Measurements from ENCODE around the gene FCHSD2.
"Not testable (repeated sequence)": the region's sequence is repeated elsewhere in the genome, so short reads cannot be mapped to it uniquely, and the experiment has no call there.

The FCHSD2 gene

DNA sequence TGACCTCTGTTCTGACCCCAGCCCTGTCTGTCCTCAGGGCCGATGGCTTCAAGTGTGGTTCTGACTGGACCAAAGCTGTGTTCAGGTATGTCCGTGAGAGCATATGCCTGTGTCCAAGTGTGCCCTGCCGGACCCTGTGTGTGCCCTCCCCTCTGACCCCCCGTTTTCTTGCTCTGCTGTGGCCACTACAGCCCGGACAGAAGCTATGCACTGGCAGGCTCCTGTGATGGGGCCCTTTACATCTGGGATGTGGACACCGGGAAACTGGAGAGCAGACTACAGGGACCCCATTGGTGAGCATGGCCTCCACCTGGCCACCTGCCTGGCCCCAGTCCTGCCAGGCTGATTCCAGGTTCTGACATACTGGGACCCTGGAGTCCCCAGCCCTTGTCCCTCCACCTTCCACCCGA is 313.4 kb downstream of the FCHSD2 start:
- no peak for DNase-seq (ENCODE audit: low spot score)
- Histone ChIP-seq H3K27ac (peak overlapping the region; percentile 12 to 35), H3K4me3 (no peak overlapping the region)
- TF ChIP-seq, protein P1, sequence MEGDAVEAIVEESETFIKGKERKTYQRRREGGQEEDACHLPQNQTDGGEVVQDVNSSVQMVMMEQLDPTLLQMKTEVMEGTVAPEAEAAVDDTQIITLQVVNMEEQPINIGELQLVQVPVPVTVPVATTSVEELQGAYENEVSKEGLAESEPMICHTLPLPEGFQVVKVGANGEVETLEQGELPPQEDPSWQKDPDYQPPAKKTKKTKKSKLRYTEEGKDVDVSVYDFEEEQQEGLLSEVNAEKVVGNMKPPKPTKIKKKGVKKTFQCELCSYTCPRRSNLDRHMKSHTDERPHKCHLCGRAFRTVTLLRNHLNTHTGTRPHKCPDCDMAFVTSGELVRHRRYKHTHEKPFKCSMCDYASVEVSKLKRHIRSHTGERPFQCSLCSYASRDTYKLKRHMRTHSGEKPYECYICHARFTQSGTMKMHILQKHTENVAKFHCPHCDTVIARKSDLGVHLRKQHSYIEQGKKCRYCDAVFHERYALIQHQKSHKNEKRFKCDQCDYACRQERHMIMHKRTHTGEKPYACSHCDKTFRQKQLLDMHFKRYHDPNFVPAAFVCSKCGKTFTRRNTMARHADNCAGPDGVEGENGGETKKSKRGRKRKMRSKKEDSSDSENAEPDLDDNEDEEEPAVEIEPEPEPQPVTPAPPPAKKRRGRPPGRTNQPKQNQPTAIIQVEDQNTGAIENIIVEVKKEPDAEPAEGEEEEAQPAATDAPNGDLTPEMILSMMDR (IDR thresholded peaks at IDR 0.05): no peak

DNA sequence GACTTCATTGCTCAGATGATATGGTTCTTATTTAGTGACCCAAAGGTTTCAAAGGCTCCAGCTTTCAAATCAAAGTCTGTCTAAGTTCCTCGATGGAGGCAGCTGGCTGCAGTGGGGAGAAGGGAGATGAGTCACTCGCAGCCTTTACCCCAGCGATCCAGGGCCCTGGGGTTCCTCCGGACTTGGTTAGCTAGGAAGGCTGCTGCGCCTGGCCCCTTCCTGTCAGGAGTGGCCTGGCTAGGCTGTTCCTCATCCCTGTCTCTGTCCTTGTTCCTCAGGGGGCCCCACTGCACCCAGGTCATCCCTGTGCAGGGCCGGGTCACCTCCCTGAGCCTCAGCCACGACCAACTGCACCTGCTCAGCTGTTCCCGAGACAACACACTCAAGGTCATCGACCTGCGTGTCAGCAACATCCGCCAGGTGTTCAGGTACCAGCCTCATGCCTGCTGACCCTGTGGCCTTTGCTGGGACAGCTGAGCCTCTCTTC is 314.0 kb downstream of the FCHSD2 start:
- DNase-seq (ENCODE audit: low spot score): no peak
- TF ChIP-seq, protein P1 (IDR thresholded peaks at IDR 0.05): no peak
- Histone ChIP-seq H3K27ac (peak overlapping the region; percentile 12 to 35), H3K4me3 (no peak overlapping the region)

DNA sequence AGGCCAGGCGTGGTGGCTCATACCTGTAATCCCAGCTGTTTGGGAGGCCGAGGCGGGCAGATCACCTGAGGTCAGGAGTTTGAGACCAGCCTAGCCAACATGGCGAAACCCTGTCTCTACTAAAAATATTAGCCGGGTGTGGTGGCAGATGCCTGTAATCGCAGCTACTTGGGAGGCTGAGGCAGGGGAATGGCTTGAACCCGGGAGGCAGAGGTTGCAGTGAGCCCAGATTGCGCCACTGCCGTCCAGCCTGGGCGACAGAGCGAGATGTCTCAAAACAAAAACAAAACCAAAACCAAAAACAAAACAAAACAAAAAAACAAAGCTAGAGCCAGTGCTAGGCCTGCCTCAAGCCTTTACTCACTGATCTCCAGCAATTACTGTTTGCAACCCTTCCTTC is 314.5 kb downstream of the FCHSD2 start:
- H3K27ac ChIP-seq: peak overlapping the region; percentile 12 to 35
- not testable (repeated sequence) for H3K4me3 ChIP-seq; DNase-seq (ENCODE audit: low spot score)

DNA sequence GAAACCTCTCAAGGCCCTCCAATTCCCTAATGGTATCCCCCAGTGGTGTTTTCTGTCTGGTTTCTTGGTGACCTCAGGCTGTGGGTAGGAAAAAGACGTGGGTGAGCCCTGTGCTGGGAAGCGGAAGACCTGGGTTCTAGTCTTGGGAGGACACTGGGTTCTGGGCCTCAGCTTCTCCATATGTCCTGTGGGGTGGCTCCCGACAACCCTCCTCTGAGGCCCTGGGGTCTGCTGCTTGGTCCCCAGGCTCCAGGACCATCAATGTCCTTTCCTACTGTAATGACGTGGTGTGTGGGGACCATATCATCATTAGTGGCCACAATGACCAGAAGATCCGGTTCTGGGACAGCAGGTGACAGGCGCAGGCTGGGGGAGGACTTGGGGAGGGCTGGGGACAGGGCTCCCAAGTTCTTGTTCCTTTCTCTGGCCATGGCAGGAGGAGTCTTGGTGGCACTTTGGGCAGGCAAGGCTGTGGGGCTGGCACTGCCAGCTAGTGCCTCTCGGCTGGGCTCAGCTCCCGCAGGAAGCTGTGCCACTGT is 315.1 kb downstream of the FCHSD2 start:
- H3K27ac ChIP-seq: peak overlapping the region in 1 of 2 donors; percentile 40
- DNase-seq (ENCODE audit: low spot score): no peak
- TF ChIP-seq, protein P1 (IDR thresholded peaks at IDR 0.05): no peak
- no peak overlapping the region for H3K4me3 ChIP-seq

DNA sequence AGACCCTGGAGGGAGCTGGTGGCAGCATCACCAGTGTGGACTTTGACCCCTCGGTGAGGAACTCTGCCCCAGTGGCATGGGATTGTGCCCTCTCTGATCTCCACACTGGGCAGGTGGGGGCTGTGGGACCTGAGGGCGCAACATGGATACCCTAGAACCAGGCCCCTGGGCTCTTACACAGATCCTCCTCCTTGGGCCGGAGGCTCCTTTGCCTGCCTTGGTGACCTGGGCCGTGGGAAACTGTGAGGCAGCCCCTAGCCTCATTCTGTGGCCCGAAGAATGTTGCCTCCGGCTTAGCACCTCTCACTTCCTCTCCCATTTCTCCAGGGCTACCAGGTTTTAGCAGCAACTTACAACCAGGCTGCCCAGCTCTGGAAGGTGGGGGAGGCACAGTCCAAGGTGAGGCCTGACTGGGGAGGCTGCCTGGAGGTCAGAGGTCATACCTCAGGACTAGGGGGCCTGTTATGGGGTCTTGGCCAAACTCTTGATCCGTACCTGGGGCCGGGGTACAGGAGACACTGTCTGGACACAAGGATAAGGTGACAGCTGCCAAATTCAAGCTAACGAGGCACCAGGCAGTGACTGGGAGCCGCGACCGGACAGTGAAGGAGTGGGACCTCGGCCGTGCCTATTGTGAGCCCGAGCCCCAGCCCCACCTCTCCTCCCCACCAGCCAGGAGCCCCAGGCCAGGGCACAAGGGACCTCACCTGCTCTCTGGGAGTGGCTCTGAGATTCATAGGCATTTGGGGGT is 315.8 kb downstream of the FCHSD2 start:
- no peak for DNase-seq (ENCODE audit: low spot score)
- peak overlapping the region in 1 of 2 donors; percentile 37 for H3K27ac ChIP-seq
- no peak overlapping the region for H3K4me3 ChIP-seq
- TF ChIP-seq, protein P1 (IDR thresholded peaks at IDR 0.05): no peak

DNA sequence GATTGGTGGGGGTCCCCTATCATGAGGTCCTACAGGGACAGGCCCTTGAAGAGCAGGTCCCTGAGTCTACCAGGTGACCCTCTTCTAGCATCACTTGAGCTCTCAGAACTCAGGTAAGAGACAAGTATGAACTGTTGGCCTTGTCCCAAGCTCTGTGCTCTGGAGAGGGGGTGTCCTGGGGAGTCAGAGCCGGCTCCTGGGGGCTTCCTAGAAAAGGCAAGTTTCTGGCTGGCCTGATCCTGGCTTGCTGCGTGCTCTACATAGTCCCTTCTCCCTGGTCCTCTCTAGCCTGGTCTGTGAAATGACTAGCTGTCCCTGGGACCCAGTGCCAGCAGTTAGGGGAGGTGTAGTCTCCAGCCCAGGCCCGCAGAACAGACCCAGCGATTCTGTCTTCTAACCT is 316.5 kb downstream of the FCHSD2 start:
- H3K27ac ChIP-seq: peak overlapping the region in 1 of 2 donors; percentile 37
- no peak for DNase-seq (ENCODE audit: low spot score)
- H3K4me3 ChIP-seq: no peak overlapping the region
- TF ChIP-seq, protein P1 (IDR thresholded peaks at IDR 0.05): no peak

DNA sequence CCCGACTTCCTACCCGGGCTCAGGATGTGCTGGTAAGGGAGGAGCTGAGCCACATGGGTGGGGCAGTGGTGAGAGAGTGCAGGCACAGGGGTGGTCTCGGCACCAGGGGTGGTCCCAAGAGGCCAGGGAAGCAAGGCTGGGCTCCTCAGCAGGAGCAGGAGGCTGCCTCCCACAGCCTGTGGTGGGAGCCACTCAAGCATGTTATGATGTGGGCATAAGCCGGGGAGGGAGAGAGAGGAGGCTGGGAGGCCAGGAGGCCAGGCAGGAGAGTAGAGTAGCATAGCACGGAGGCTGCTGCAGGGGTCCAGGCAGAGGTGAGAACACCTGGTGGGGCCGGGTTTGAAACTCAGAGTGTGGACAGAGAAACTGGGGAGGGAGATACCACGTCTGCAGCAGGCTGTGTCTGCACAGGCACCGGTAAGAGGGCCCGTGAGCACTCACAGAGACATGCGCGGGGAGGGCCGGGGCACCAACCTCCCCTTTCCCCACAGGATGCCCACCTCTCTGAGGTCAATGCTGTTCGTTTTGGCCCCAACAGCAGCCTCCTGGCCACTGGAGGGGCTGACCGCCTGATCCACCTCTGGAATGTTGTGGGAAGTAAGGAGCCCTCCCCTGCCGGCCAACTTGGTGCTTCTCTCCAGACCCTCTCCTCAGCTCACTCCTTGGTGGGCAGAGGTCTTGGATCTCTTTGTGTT is 317.2 kb downstream of the FCHSD2 start:
- TF ChIP-seq, protein P1 (IDR thresholded peaks at IDR 0.05): no peak
- Histone ChIP-seq H3K4me3 (no peak overlapping the region), H3K27ac (peak overlapping the region in 1 of 2 donors; percentile 82)
- DNase-seq (ENCODE audit: low spot score): no peak
